NCI-H187 treated with DMSO at 0.1 percent for 48 hours (cell line): ENCODE data around the gene TP53.
"Not testable (repeated sequence)": the region's sequence is repeated elsewhere in the genome, so short reads cannot be mapped to it uniquely, and the experiment has no call there.

Experiments
- DNase-seq: peaks from one replicate; lab custom pipeline; 2025; lab: John Stamatoyannopoulos, UW

TP53 gene

GRCh38 chr17:7631398-7632380, 55.6 kb downstream of the TP53 start:
- no peak for DNase-seq

- DNase-seq, result no peak
Measured at GRCh38 chr17:7629939-7630571, 57.2 kb downstream of the TP53 start, which contains the start of gene SHBG. Gene SHBG, plus strand, starts transcription at chr17:7630135. Its CDS starts 38 bp downstream, at chr17:7630173.

GRCh38 chr17:7627250-7628121, 59.8 kb downstream of the TP53 start, which contains the start of gene SAT2:
Gene SAT2, minus strand, starts transcription at chr17:7627821. Its CDS starts 186 bp downstream, at chr17:7627635.
- peak; percentile 12 for DNase-seq

- DNase-seq, result no peak
Measured at GRCh38 chr17:7626956-7627249, 60.4 kb downstream of the TP53 start.

DNA sequence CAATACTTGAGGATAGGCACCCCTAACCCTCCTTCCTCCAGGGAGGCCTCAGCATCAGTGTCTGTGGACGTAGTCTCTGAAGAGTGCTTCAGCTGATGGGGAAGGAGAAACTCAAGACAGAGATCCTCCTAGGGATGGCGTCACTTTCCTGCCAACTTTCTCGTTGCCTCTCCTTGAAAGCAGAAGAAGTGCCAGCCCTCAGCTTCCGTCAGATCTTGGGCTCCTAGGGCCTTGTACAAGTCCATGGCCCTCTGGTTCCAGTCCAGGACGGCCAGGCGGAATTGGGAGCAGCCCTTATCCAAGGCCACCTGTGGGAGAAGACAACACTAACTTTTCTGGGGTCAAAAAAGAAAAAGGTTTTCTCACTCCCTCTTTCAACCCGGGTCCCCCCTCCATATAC, 61.0 kb downstream of the TP53 start:
- no peak for DNase-seq

DNA sequence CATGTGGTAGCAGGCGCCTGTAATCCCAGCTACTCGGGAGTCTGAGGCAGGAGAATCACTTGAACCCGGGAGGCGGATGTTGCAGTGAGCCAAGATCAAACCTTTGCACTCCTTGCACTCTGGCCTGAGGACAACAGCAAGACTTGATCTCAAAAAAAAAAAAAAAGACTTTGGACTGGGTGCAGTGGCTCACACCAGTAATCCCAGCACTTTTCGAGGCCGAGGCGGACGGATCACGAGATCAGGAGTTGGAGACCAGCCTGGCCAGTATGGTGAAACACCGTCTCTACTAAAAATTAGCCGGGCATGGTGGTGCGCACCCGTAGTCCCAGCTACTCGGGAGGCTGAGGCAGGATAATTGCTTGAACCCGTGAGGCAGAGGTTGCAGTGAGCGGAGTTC, 61.5 kb downstream of the TP53 start:
- not testable (repeated sequence) for DNase-seq

GRCh38 chr17:7623661-7624060, 63.6 kb downstream of the TP53 start:
- no peak for DNase-seq

DNA sequence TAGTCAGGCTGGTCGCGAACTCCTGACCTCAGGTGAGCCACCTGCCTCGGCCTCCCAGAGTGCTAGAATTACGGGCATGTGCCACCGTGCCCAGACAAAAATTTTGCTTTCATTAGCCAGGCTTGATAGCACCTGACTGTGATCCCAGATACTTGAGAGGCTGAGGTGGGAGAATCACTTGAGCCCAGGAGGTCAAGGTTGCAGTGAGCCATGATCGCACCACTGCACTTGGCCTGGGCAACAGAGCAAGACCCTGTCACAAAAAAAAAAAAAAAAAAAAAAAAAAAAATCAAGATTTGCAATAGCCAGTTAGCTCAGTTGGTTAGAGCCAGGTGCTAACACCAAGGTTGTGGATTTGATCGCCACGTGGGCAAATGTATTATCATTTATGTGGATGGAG, 66.5 kb downstream of the TP53 start:
- DNase-seq, result no peak

- no peak for DNase-seq
Measured at GRCh38 chr17:7618608-7619007, 68.7 kb downstream of the TP53 start.
